Retina (tissue), 1 donor: ENCODE results near the gene TMEM150A.
"Not testable (repeated sequence)": the region's sequence is repeated elsewhere in the genome, so short reads cannot be mapped to it uniquely, and the experiment has no call there.

Experiments
- DNase-seq: peaks from one replicate; pipeline ENCODE4 v3.0.0-alpha.2; 2016

The TMEM150A gene, protein sequence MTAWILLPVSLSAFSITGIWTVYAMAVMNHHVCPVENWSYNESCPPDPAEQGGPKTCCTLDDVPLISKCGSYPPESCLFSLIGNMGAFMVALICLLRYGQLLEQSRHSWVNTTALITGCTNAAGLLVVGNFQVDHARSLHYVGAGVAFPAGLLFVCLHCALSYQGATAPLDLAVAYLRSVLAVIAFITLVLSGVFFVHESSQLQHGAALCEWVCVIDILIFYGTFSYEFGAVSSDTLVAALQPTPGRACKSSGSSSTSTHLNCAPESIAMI

DNA sequence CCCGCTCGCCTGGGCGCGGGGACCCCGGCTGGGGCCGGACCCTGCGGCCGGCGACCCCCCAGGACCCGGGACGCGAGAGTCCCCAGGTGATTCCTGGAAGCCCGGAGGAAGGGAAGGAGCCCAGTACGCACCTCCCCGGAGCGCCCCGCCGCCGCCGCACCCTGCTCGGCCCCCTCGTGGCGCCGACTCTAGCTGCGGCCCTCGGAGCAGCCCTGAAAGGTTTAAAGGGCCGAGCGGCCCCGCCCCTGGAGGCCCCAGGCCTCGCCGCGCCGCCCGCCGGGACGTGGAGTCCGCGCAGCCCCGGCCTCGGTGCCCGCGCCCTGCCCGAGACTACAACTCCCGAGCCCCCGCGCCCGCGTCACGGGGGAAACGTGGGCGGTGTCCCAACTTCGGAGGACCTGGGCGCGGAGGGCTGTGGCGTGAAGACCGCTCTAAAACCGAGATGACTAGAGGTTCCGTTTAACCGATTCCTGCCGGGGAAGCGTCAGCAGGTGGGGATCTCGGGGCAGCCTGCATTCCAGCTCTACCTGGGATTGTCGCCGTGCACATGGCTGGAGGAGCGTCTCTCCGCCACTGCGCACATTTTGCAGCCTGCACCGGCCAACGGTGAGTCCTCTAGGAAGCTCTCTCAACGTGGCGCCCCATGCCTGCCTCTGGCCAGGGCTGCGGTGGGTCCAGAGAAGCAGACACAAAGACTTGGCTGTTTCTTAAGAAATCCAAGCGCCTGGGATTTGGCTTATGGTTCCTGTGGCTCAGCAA is at the start of gene TMEM150A:
TMEM150A (minus strand) TSS at position 223 of the 759 bp plus-strand sequence. CDS start 750 bp downstream, outside the sequence.
- peak; percentile 92 for DNase-seq

- no peak for DNase-seq
These were observed 49.6 kb upstream of the TMEM150A start for GRCh38 chr2:85652056-85652455.

- DNase-seq: no peak
These were observed 48.6 kb upstream of the TMEM150A start for GRCh38 chr2:85651097-85651496.

- DNase-seq: no peak
These were observed 48.0 kb upstream of the TMEM150A start for GRCh38 chr2:85650456-85650855.

DNA sequence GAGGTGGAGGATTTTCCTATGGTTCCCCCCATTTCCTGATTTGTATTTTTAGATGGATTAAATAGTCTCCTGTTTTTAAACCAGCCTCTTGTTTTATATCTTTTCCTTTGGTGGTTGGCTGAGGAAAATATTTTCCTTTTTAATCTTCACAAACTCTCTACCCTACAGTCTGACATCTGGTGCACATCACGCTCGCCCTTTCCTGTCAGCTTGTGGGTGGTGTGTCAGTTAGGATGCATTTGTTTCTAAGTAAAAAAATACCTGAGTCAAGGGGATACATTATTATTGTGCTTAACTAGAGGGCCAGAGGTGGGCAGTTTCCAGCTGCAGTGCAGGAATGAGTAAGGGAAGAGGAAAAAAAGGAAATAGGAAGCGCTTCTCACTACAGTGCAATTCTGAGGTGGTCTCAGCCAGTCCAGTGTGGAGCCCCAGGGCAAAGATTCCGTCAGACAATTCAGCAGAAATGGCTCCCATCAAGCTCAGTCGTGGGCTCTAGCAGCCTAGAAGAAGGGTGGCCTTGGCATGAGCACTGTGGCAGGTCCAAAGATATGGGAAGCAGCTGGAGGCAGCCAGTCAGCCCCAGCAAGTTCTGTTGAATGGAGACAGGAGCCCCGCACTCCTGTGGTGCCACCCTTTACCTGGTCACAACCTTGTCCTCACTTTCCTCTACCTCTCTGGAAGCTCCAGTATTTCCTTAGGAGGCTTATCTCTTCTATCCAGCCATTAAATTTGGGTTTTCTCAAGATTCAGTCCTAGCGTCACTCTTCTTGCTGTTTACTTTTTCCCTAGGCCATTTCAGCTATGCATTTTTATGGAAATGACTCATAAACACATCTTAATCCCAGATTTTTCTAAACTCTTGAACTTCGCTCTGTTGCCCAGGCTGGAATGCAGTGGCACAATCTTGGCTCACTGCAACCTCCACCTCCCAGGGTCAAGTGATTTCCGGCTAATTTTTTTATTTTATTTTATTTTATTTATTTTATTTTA is 47.0 kb upstream of the TMEM150A start:
- no peak for DNase-seq

DNA sequence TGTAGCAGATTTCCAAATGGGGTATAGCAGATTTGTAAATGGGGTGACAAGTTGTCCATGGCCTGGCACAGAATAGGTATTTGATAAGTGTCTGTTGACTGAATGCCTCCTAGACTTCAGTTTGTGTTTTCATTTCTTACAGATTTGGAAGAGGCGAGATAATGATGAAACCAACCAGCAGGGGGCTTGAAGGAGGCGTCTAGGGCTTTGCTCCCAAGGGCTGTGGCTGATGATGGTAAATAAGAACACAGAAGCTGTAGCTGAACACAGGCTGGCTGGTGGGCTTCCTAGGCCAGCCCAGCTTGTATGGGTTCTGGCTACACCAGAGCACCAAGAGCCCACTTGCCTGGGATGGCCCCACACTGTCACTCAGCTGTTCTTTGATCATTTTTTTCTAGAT is 46.1 kb upstream of the TMEM150A start:
- DNase-seq: no peak

DNA sequence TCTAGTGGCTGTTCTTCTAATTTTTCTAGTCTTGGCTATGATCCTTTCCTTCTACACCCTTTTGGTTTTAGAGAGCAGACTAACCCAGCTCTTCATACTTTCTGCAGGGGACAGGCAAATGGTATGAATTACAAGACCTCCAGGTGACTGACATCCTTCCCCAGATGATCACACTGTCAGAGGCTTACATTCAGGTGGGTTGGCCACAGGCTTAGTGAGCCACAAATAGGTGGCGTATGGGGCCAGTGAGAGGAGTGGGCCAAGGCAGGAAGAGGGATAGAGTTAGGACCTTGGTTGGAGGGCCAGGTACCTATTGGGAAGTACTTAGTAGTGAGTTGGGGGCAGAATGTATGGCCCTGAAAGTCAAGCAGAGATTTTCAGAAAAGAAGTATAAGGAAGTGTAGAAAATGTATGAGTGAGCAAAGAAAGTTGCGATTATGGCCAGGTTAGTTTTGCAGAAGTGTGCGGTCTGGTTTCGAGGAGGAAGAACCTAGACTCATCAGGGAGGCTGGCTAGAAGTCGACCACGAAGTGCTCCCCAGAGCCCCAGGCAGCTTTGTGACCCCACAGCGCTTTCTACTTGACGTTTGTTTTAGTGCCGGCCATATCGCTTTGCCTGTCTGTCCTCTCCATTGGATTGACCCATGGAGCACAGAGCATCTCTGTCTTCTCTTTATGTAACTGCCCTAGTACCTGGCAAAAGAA is 45.5 kb upstream of the TMEM150A start:
- no peak for DNase-seq

DNA sequence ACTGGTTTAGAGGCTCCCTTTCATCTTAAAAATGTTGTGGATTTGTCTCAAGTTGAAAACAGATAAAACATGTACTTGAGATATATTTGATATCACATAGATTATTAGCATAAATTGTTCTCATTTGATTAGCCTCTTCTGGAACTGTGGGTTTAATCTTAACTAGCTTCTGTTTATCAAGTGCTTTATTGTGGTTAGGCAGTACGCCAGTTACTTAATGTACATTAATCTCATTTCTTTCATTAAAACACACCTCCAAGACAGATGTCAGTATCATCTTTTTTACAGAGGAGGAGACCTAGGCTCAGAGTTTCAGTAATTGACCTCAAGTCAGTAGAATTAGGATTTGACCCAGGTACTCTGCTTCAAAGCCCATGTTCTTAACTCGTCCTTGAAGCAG is 43.7 kb upstream of the TMEM150A start:
- no peak for DNase-seq

DNA sequence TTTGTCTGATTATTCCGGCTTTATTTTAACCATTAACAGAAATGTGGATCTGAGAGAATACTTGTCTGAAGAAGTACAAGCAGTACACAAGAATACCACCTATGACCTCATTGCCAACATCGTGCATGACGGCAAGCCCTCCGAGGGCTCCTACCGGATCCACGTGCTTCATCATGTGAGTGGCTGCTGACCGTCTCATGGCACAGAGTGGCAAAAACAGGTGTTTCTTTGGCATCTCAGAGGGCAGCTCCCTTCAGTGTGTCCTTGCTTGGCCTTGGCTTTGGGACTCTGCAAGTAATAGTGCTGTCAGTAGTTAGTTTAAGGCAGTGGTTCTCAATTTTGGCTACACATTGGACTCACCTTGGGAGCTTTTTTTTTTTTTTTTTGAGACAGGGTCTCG is 42.4 kb upstream of the TMEM150A start:
- no peak for DNase-seq

DNA sequence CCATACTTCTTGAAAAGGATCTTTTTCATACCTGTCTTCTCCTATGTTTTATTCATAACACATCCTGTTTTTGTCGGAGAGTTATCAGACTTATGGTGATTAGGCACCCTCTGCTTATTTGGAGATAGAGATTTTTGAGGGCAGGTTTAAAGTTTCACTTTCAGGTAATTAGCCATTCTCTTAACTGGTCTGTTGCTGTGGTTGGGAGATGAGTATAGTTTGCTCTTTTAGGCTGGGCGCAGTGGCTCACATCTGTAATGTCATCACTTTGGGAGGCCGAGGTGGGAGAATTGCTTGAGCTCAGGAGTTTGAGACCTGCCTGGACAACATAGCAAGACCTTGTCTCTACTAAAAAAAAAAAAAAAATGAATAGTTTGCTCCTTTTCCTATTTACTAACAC is 40.2 kb upstream of the TMEM150A start:
- DNase-seq: no peak

DNA sequence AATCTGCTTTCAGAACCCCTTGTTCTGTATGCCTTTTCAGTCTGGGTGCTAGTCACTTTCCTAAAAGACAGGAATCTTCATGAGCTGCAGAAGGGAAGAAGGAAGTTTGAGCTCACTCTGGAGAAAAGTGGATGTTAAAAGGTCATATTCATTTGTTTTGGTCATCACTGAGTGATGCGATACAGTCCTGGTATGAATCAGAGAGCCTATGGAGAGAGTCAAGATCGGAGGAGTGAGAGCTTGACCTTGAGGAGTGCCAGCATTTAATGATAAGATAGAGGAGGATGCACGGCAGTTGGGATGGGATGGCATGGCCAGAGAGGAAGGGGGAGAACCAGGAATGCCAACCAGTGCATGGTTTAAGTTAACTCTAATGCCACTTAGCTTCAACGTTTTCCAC is 33.1 kb upstream of the TMEM150A start:
- DNase-seq: no peak

DNA sequence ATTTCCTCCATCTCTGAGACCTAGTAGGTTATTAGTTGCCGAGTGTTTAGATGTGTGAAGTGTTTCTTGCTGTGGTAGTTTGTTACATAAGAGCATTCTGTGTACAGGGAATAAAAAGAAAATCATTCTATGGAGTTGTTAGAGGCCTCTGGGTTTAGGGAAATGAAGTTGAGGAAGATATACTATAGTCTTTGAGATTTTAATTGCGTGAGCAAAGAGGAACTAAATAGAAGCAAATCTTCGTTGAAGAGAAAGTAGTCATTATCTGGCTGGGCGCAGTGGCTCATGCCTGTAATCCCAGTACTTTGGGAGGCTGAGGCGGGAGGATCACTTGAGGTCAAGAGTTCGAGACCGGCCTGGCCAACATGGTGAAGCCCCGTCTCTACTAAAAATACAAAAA is 32.5 kb upstream of the TMEM150A start:
- DNase-seq: no peak

DNA sequence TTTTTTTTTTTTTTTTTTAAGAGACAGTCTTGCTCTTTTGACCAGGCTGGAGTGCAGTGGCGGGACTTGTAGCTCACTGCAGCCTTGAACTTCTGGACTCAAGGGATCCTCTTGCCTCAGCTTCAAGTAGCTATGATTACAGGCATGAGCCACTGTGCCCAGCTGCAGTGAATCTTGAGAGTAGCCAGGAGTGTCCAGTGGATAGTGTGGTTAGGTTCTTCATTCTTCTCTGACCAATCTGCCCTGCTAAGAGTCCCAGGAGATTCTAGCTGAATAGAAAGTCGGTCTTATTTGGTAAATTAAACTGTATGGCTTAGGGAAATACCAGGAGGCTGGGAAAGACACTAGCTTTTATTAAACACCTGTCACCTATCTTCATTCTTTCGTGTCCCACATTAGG is 28.8 kb upstream of the TMEM150A start:
- no peak for DNase-seq

DNA sequence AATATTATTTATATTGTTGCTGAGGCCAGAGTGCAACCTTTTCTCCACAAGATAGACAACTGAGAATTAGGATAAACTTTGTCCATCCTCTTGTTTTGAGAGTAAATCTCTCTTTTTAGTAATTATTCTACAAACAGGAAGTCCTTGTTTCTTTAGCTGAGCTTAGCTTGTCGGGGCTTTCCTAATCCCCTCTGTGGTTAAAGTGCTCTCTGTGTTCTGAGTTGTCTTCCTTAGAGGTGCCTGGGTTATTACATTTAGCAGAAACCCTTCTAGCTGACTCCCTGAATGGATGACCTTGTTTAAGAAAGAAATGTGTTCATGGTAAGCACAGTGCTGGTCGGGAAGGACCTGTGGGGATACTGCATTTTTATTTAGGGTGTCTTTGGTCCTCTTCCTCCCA is 26.2 kb upstream of the TMEM150A start:
- DNase-seq: no peak

GRCh38 chr2:85623991-85624390 is 21.5 kb upstream of the TMEM150A start:
- DNase-seq: no peak

DNA sequence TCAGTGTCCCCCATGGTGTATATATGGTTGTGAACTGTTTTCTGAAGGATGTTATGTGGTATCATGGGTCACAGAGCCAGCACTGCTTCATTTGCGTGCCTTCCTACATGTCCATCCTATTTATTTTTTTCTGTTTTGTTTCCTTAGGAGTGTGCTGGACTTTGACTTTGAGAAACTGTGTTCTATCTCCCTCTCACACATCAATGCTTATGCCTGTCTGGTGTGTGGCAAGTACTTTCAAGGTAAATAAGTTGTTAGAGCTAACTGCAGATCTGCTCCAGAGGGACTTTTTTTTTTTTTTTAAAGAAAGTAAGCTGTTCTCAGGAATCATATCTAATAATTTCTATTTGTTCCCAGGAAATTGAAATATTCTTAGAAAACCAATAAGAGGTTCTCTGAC is 18.8 kb upstream of the TMEM150A start:
- no peak for DNase-seq

- no peak for DNase-seq
These were observed 17.1 kb upstream of the TMEM150A start for GRCh38 chr2:85619617-85620016.

GRCh38 chr2:85617723-85618122 is 15.2 kb upstream of the TMEM150A start:
- not testable (repeated sequence) for DNase-seq

DNA sequence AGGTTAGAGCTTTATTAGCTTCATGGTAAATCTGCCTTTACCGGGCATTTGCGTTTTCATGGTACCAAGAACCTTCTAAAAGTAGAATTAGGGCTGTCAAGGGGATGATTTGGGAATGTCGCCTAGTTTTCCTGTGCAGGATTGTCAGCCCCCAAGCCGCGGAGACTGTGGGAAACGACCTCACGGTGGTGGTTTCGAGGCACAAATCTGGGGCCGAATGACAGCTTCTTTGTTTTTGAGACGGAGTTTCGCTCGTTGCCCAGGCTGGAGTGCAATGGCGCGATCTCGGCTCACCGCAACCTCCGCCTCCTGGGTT is 12.9 kb upstream of the TMEM150A start:
- no peak for DNase-seq

- not testable (repeated sequence) for DNase-seq
These were observed 12.3 kb upstream of the TMEM150A start for GRCh38 chr2:85614757-85615156.

- no peak for DNase-seq
These were observed 11.4 kb upstream of the TMEM150A start for GRCh38 chr2:85613717-85614515.
